Karpas-422 (cell line): Measurements from ENCODE around the gene EIF2AK2. TPM values are rescaled to one million over a fixed set of nuclear protein-coding genes. Genes with fewer than 3 reads are reported as not detected.
"Not testable (repeated sequence)": the region's sequence is repeated elsewhere in the genome, so short reads cannot be mapped to it uniquely, and the experiment has no call there.

Source experiments
- DNase-seq: peaks from one replicate; pipeline ENCODE4 v3.0.0-alpha.2; 2015
- H2AFZ ChIP-seq: fragments of 200-600 bp; sonication (generic); 2 replicates; pipeline ENCODE4 v1.6.1; 2014; ENCODE audit warnings: antibody characterized with exemption, low read length, mixed read lengths
- H3K27ac ChIP-seq: fragments of 200-600 bp; sonication (generic); 2 replicates; pipeline ENCODE4 v1.5.1; 2014; ENCODE audit warnings: mild to moderate bottlenecking, low read length, moderate library complexity
- H3K27me3 ChIP-seq: fragments of 200-600 bp; sonication (generic); 2 replicates; pipeline ENCODE4 v1.6.1; 2014; ENCODE audit warnings: low read length, mixed read lengths
- H3K36me3 ChIP-seq: fragments of 200-600 bp; sonication (generic); 2 replicates; pipeline ENCODE4 v1.6.1; 2014; ENCODE audit warnings: low read length, mixed read lengths; ENCODE audit not compliant: insufficient read depth
- H3K4me1 ChIP-seq: fragments of 200-600 bp; sonication (generic); 2 replicates; pipeline ENCODE4 v1.6.1; 2014; ENCODE audit warnings: mild to moderate bottlenecking, low read length, mixed read lengths
- H3K4me2 ChIP-seq: fragments of 200-600 bp; sonication (generic); 2 replicates; pipeline ENCODE4 v1.6.1; 2014; ENCODE audit warnings: low read length, low read depth, mild to moderate bottlenecking; ENCODE audit not compliant: poor library complexity, severe bottlenecking
- H3K4me3 ChIP-seq: fragments of 200-600 bp; sonication (generic); 2 replicates; pipeline ENCODE4 v1.5.1; 2014; ENCODE audit warnings: mild to moderate bottlenecking, antibody characterized with exemption, low read length, mixed read lengths
- H3K79me2 ChIP-seq: fragments of 200-600 bp; sonication (generic); 2 replicates; pipeline ENCODE4 v1.6.1; 2014; ENCODE audit warnings: mild to moderate bottlenecking, low read length, mixed read lengths
- H3K9ac ChIP-seq: fragments of 200-600 bp; sonication (generic); 2 replicates; pipeline ENCODE4 v1.6.0; 2014; ENCODE audit warnings: low read length
- H3K9me2 ChIP-seq: fragments of 200-600 bp; sonication (generic), shearing (Covaris generic); replicated peaks from 2 replicates; pipeline ENCODE4 v1.6.0; 2014; ENCODE audit warnings: mild to moderate bottlenecking, low read length, moderate library complexity; ENCODE audit not compliant: insufficient read depth
- H3K9me3 ChIP-seq: fragments of 300-700, 200-600 bp; sonication (generic); 2 replicates; pipeline ENCODE4 v1.6.1; 2014; ENCODE audit warnings: low read length, mixed read lengths
- H4K20me1 ChIP-seq: fragments of 200-600 bp; sonication (generic); 2 replicates; pipeline ENCODE4 v1.6.1; 2014; ENCODE audit warnings: mild to moderate bottlenecking, antibody characterized with exemption, low read length, low read depth; ENCODE audit not compliant: insufficient read depth
- total RNA-seq: library from RNA; depleted of rRNA; stranded (reverse); fragments of >200 nt; shearing (Covaris generic); gene quantifications from 2 replicates; pipeline ENCODE4 v1.2.3, GENCODE V29; 2014; ENCODE audit warnings: low replicate concordance

Gene EIF2AK2
- total RNA-seq, 1 experiment from 2014 or later: 29.3 TPM

- peaks cover 38% of the 10 kb centered on the region for H3K4me1 ChIP-seq
- H2AFZ ChIP-seq: peak within 1 kb of the TSS; percentile 99
- peaks cover 19% of the 10 kb centered on the region; the same call in 1 of the 2 replicates for H3K36me3 ChIP-seq
- H4K20me1 ChIP-seq: no peaks in the 10 kb centered on the region
- H3K9me3 ChIP-seq: no peaks in the 10 kb centered on the region
- H3K27ac ChIP-seq: peak within 1 kb of the TSS; percentile 93
- DNase-seq: peak; percentile 96
- peak within 1 kb of the TSS; percentile 94 for H3K9ac ChIP-seq
- no peaks in the 10 kb centered on the region for H3K9me2 ChIP-seq
- peak within 1 kb of the TSS; percentile 80 for H3K4me2 ChIP-seq
- peak within 1 kb of the TSS; percentile 84 for H3K4me3 ChIP-seq
- peaks cover 42% of the 10 kb centered on the region for H3K79me2 ChIP-seq
- H3K27me3 ChIP-seq: no peaks in the 10 kb centered on the region
Observed at GRCh38 chr2:37196320-37197195, 39.8 kb upstream of the EIF2AK2 start, which contains the start of gene CEBPZOS. Gene CEBPZOS, plus strand, starts transcription at chr2:37196496. Its CDS starts 3,209 bp downstream, at chr2:37199705.

GRCh38 chr2:37195862-37196319, 39.1 kb upstream of the EIF2AK2 start:
- not testable (repeated sequence) for H4K20me1 ChIP-seq, H3K27me3 ChIP-seq, H3K9me3 ChIP-seq, DNase-seq, H3K9me2 ChIP-seq
- peak overlapping the region; percentile 84 for H3K4me3 ChIP-seq
- peaks cover 36% of the 10 kb centered on the region for H3K79me2 ChIP-seq
- peaks cover 13% of the 10 kb centered on the region; the same call in 1 of the 2 replicates for H3K36me3 ChIP-seq
- H3K27ac ChIP-seq: peak overlapping the region; percentile 93
- peak overlapping the region; percentile 80 for H3K4me2 ChIP-seq
- peaks cover 37% of the 10 kb centered on the region for H3K4me1 ChIP-seq
- peak overlapping the region; percentile 99 for H2AFZ ChIP-seq
- peak overlapping the region; percentile 94 for H3K9ac ChIP-seq

DNA sequence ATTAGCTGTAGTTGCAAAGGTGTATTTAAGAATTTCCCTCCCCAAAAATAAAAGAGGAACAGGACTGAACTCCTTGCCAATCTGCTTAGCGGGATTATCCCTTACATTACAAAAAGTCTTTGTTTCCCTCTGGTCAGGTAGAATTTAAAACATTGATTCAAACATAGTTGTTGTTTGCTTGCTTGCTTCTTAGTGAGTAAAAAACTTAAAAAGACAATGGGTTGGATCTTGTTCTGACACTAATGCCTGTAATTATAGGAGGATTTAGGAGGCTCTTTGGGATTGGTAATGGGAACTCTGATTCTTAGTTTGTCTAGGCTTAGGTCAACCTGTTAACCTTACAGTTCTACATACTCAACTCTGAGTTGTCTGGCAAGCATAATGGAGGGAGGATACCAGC, 35.8 kb upstream of the EIF2AK2 start:
- Histone ChIP-seq H3K9ac (no peak overlapping the region), H3K79me2 (peaks cover 11% of the 10 kb centered on the region), H3K27ac (no peak overlapping the region), H3K9me2 (no peaks in the 10 kb centered on the region), H3K4me1 (peaks cover 12% of the 10 kb centered on the region), H3K27me3 (no peaks in the 10 kb centered on the region), H3K9me3 (no peaks in the 10 kb centered on the region), H3K4me2 (no peak overlapping the region), H3K36me3 (no peaks in the 10 kb centered on the region), H4K20me1 (no peaks in the 10 kb centered on the region), H2AFZ (no peak overlapping the region), H3K4me3 (no peak overlapping the region)
- DNase-seq: no peak

- H3K27me3 ChIP-seq: no peaks in the 10 kb centered on the region
- H3K4me1 ChIP-seq: peaks cover 6% of the 10 kb centered on the region
- no peaks in the 10 kb centered on the region for H3K9me3 ChIP-seq
- no peak overlapping the region for H3K4me2 ChIP-seq
- no peaks in the 10 kb centered on the region for H3K36me3 ChIP-seq
- no peak overlapping the region for H3K4me3 ChIP-seq
- DNase-seq: no peak
- H3K9ac ChIP-seq: no peak overlapping the region
- no peak overlapping the region for H2AFZ ChIP-seq
- H3K27ac ChIP-seq: no peak overlapping the region
- H3K9me2 ChIP-seq: no peaks in the 10 kb centered on the region
- peaks cover 3% of the 10 kb centered on the region for H3K79me2 ChIP-seq
- no peaks in the 10 kb centered on the region for H4K20me1 ChIP-seq
Observed at GRCh38 chr2:37191747-37192146, 35.0 kb upstream of the EIF2AK2 start.

GRCh38 chr2:37191253-37191652, 34.5 kb upstream of the EIF2AK2 start:
- Histone ChIP-seq H3K4me3 (no peak overlapping the region), H3K4me1 (peaks cover 6% of the 10 kb centered on the region), H3K4me2 (no peak overlapping the region), H3K9me3 (no peaks in the 10 kb centered on the region), H4K20me1 (no peaks in the 10 kb centered on the region), H3K27ac (no peak overlapping the region), H3K79me2 (no peaks in the 10 kb centered on the region), H3K27me3 (no peaks in the 10 kb centered on the region), H2AFZ (no peak overlapping the region), H3K9ac (no peak overlapping the region), H3K36me3 (no peaks in the 10 kb centered on the region), H3K9me2 (no peaks in the 10 kb centered on the region)
- no peak for DNase-seq

DNA sequence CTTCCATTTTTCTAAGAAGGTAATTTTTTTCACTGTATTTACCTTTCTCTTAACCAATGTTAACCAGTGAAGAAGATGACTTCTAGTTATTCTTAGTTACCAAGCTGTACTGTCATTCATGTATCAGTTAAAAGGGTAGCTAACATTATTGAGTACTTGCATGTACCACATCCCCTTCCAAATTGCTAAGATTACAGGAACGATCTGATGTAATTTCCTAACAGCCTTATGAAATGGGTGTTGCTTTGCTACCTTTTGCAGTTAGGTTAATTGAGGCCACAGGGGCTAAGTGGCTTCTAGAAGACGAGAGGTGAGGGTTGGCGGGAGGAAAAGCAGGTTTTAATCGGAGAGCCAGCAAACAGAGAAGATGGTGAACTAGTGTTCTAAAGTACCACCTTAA, 33.5 kb upstream of the EIF2AK2 start:
- no peaks in the 10 kb centered on the region for H3K4me1 ChIP-seq
- no peaks in the 10 kb centered on the region for H3K36me3 ChIP-seq
- H3K9ac ChIP-seq: no peak overlapping the region
- no peak overlapping the region for H3K27ac ChIP-seq
- H3K4me2 ChIP-seq: no peak overlapping the region
- no peak overlapping the region for H3K4me3 ChIP-seq
- no peak for DNase-seq
- no peaks in the 10 kb centered on the region for H4K20me1 ChIP-seq
- H3K9me2 ChIP-seq: no peaks in the 10 kb centered on the region
- H3K27me3 ChIP-seq: no peaks in the 10 kb centered on the region
- H2AFZ ChIP-seq: no peak overlapping the region
- no peaks in the 10 kb centered on the region for H3K79me2 ChIP-seq
- no peaks in the 10 kb centered on the region for H3K9me3 ChIP-seq

DNA sequence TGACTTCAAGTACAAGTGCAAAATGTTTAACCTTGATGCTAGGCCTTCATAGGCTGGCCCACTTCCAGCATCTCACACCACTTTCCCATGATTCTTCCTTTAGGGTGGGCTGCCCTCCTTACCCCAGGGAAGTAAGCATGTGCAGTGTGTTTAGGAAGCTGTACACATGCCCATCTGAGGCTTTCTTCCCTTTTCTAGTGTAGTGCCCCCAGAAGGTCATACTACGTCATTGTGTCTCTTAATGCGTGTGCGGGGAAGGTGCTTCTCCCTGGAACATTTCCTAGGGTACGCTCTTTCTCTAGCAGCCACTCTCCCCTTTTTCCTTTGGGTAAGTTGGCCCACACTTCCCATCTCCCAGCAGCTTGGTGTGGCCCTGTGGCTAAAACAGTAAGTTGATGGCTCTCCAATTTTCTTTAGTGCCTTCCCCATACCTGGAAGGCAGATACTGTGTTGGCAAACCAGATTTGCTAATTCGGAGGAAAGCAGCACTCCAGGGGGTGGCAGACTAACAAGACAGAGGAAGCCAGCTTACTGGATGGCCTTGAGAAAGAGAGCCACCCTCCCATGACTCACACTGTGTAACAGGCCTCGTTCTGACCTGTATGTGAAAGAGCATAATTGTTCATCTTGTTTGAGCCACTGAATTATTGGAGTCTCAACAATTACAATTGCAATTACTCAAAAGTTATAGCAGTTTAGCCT, 32.8 kb upstream of the EIF2AK2 start:
- no peak overlapping the region for H2AFZ ChIP-seq
- no peak overlapping the region for H3K4me2 ChIP-seq
- H3K4me1 ChIP-seq: no peaks in the 10 kb centered on the region
- no peaks in the 10 kb centered on the region for H3K27me3 ChIP-seq
- H3K36me3 ChIP-seq: no peaks in the 10 kb centered on the region
- no peak for DNase-seq
- H3K9ac ChIP-seq: no peak overlapping the region
- no peak overlapping the region for H3K4me3 ChIP-seq
- no peaks in the 10 kb centered on the region for H3K9me2 ChIP-seq
- no peak overlapping the region for H3K27ac ChIP-seq
- no peaks in the 10 kb centered on the region for H3K9me3 ChIP-seq
- H4K20me1 ChIP-seq: no peaks in the 10 kb centered on the region
- no peaks in the 10 kb centered on the region for H3K79me2 ChIP-seq

GRCh38 chr2:37188570-37188969, 31.8 kb upstream of the EIF2AK2 start, which contains the start of gene SULT6B1:
Gene SULT6B1, minus strand, starts transcription at chr2:37188670. Its CDS starts 30 bp downstream, at chr2:37188640.
- Histone ChIP-seq H4K20me1 (no peaks in the 10 kb centered on the region), H3K27ac (no peak within 1 kb of the TSS), H3K9ac (no peak within 1 kb of the TSS), H3K9me2 (no peaks in the 10 kb centered on the region), H3K9me3 (no peaks in the 10 kb centered on the region), H2AFZ (no peak within 1 kb of the TSS), H3K27me3 (no peaks in the 10 kb centered on the region), H3K79me2 (no peaks in the 10 kb centered on the region), H3K4me3 (no peak within 1 kb of the TSS), H3K36me3 (no peaks in the 10 kb centered on the region), H3K4me1 (no peaks in the 10 kb centered on the region), H3K4me2 (no peak within 1 kb of the TSS)
- no peak for DNase-seq
